Panc1 (cell line): Measurements from ENCODE around the gene RTN4IP1.

Experiments
- CTCF ChIP-seq: fragments of 450-650 bp; IDR thresholded peaks from 2 replicates; pipeline ENCODE4 v1.5.1; 2017; ENCODE audit warnings: mild to moderate bottlenecking
- POLR2AphosphoS5 ChIP-seq: IDR thresholded peaks from 2 replicates; pipeline ENCODE4 v1.6.1; 2012; ENCODE audit warnings: mild to moderate bottlenecking, low read depth, low read length, moderate library complexity
- REST ChIP-seq, 2 experiments: IDR thresholded peaks; 2 replicates each; pipeline ENCODE4 v1.6.1; 2011 to 2012; ENCODE audit warnings: low read depth in 2 of 2, control low read depth in 1 of 2, low read length in 1 of 2, mild to moderate bottlenecking in 1 of 2, moderate library complexity in 1 of 2; ENCODE audit not compliant: insufficient read depth in 1 of 2
- TCF7L2 ChIP-seq: IDR thresholded peaks from 2 replicates; pipeline ENCODE4 v1.6.1; 2011; ENCODE audit warnings: mild to moderate bottlenecking, low read depth, low read length, inconsistent platforms

GRCh38 chr6:106546691-106547414 lies 82.4 kb downstream of the RTN4IP1 start:
- TF ChIP-seq CTCF (no peak), REST (IDR thresholded peaks at IDR 0.05; ENCODE audit: insufficient read depth in 1 of 2, low read depth in 2 of 2, low read length in 1 of 2) (no peak), POLR2AphosphoS5 (no peak), TCF7L2 (no peak)
